ENCODE measurements around the gene BTBD9.

DNA sequence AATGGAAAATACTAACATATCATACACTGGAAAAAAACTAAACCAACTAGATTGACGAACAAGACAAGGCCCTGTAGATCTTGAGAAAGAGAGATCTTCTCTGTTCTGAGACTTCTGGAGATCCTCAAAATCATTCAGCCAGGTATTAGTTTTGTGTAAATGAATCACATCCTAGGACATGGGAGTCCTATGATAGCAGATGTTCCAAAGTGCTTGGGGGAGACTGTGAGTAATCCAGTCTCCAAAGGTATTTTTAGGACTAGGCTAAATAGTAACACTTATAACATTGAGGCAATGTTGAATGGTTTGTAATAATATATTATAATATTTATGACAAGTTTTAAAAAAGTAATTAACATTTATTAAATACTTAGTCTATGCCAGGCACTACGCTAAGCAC is 275.0 kb downstream of the BTBD9 start:
- TF ChIP-seq, protein P1, sequence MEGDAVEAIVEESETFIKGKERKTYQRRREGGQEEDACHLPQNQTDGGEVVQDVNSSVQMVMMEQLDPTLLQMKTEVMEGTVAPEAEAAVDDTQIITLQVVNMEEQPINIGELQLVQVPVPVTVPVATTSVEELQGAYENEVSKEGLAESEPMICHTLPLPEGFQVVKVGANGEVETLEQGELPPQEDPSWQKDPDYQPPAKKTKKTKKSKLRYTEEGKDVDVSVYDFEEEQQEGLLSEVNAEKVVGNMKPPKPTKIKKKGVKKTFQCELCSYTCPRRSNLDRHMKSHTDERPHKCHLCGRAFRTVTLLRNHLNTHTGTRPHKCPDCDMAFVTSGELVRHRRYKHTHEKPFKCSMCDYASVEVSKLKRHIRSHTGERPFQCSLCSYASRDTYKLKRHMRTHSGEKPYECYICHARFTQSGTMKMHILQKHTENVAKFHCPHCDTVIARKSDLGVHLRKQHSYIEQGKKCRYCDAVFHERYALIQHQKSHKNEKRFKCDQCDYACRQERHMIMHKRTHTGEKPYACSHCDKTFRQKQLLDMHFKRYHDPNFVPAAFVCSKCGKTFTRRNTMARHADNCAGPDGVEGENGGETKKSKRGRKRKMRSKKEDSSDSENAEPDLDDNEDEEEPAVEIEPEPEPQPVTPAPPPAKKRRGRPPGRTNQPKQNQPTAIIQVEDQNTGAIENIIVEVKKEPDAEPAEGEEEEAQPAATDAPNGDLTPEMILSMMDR (conservative IDR thresholded peaks at IDR 0.05; ENCODE audit: low read depth, low read length), result no peak
- TF ChIP-seq EZH2 (IDR thresholded peaks at IDR 0.05; ENCODE audit: low read length, unreplicated experiment), result no peak

Data from PC-3 (cell line).